DMS 273 (cell line): ENCODE results near the gene DLK2.
"Not testable (repeated sequence)": the region's sequence is repeated elsewhere in the genome, so short reads cannot be mapped to it uniquely, and the experiment has no call there.

Source experiments
- DNase-seq: peaks from one replicate; lab custom pipeline; 2025; ENCODE audit not compliant: unreplicated experiment; lab: John Stamatoyannopoulos, UW

DLK2 gene

DNA sequence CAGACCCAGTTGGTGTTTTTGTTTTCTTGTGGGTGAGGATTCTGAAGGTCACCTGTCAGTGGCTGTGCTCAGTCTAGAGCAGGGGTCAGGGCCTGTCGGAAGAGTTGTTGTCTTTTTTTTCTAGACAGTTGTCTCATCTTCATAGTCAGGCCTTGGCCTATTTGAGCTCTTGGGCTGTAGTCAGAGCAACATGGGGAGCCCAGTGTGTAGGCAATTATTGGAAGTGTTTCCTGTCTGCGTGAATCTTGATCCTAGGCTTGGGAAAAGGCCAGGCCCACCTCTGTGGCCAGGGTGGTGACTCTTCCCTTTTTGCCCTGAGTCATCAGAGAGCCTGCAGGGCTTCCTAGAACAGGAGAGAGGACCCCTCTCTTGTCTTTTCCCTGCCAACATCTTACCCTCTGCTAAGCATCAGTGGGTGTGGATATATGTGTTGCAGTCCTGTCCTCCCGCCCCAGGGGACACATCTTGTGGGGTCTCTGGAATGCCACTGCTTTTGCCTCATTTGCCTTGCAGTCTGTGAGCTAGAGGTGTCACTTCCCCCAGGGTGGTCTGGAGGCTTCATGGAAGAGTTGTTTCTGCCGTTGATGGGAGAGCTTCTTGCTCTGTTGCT is 33.4 kb upstream of the DLK2 start:
- no peak for DNase-seq

- DNase-seq, result no peak
Measured at GRCh38 chr6:43481591-43482236, 26.4 kb upstream of the DLK2 start.

DNA sequence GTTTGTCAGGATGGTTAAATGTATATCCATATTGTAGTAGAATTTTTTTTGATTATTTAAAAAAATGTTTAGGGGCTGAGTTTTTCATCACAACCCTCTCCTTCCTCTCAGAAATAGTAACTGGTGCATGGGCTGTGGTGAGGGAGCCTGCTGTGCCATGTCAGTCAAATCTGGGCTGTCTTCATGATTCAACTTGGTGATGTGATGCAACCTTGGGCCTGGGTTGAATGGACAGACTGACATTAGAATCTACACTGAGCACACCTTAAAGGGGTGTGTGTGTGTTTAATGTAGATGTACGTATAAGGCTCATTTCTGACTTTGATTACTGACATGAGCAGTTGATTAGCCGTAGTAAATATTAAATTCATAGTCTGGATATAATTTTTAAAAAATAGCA is 25.7 kb upstream of the DLK2 start:
- DNase-seq, result no peak

GRCh38 chr6:43478008-43478372 is 22.6 kb upstream of the DLK2 start:
- peak; percentile 84 for DNase-seq

DNA sequence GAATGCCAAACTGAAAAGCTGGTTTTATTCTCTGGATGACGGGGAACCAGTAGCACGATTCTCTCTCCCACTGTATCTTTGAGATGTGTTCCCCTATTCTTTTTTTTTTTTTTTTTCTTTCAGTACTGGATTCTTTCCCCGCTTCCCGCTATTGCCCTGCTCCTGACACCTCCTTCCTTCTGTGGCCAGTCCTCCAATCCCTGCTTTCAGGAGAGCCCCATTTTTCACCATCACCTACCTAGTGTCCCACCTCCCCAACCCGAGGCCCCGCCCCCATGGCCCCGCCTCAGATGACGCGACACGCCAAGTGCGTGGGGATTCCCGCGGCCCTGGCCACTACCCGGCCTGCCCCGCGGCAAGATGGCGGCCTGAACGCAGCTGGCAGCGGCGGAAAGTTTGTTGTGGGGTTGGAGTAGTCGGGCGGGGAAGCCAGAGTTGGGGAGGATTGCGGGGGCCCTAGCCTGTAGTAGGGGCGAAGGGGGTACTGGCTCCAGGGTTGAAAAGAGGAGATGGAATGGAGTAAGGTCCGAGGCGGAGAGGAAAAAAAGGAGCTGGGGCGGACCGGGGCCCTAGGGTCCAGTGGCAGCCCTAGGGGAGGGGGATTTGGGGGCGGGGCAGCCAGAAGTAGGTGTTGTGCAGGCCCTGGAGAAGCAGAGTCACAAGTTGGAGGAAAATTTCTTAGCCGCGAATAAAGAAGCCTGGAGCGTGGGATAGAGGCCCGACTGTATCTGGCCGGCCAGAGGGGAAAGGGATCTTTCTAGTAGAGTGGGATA is 22.1 kb upstream of the DLK2 start, which contains the start of gene TJAP1:
Gene TJAP1, plus strand, starts transcription at position 336 of the 773 bp plus-strand sequence. CDS start 21,432 bp downstream, outside the sequence.
- DNase-seq, result peak; percentile 95

GRCh38 chr6:43476746-43477145 is 21.4 kb upstream of the DLK2 start:
- peak; percentile 30 for DNase-seq

DNA sequence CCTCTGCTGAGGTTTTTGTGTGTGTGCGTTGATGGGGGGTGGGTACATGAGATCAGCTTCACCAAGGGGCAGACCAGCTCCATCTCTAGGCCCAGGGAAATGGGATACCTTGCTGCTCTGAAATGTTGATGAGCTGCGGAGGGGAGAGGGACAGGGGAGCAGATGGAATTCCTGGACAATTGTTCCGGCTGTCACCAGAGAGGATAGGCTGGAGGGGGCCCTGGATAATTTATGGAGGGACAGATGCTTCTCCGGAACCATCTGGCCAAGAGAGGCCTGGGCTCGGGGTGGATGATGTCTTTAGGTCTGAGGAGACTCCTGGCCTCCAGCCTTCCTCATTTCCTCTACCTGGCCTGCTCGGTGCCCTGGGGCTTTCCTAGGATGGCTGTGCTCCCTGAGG is 20.2 kb upstream of the DLK2 start:
- DNase-seq, result peak; percentile 94

- no peak for DNase-seq
Measured at GRCh38 chr6:43472515-43472914, 17.2 kb upstream of the DLK2 start.

GRCh38 chr6:43471399-43471798 is 16.1 kb upstream of the DLK2 start:
- DNase-seq, result no peak

GRCh38 chr6:43469947-43470346 is 14.6 kb upstream of the DLK2 start:
- DNase-seq, result no peak

DNA sequence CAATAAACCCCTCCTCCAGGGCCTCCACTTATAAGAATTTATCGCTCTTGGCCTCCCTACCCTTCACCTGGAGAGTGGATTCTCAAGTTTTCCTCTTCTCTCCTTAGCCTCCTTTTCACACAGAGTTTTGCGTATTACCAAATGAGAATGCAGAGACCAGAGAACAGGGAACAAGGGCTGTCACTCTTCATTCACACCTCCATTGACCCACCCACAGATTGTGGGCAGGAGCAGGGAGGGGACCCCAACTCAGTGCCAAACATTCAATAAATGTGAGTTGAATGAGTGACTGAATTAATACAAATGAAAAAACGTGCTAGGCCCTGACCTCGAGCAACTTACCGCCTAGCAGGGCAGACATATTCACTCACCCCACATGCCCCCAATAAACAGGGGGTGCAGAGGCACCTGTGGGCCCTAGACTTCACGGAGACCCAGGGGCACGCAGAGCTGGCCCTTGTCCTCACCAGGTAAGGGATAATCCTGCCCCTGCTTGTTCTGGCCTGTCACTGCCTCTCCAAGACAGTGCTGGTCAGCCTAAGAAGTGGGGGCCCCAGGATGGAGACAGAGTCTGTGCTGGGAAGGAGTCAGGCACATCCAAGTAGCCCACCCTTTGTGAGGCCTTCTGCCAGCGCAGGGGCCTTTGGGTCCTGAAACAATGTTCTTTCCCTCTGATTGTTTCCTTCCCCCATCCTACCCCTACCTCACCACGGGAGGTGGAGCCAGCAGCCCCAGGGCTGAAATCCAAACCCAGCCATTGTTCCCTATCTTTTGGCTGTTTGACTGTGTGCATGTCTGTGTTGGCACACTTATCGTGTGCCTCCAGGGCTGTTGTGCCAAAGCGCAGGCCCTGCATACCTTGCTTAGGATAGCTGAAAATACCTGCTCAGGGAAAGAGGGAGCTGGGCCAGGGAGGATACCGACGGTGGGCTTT is 13.7 kb upstream of the DLK2 start:
- no peak for DNase-seq

DNA sequence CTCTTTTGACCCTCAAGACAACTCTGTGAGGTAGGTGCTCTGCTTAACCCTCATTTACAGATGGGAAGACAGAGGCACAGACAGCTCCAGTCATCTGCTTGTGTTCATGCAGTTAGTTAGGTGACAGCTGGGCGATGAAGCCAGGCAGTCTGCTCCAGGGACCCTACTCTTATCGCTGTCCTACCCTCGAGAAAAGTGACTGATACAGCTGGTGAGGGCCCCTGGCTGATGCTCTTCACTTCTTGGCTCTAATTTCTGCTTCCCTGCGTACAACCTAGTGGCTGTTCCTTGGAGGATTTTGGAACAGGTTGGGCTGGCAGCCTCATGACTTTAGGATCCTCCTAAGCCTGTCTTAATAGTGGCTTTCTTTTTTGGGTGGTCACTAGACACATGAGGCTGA is 12.9 kb upstream of the DLK2 start:
- no peak for DNase-seq

GRCh38 chr6:43467752-43468151 is 12.4 kb upstream of the DLK2 start:
- no peak for DNase-seq

GRCh38 chr6:43467265-43467664 is 11.9 kb upstream of the DLK2 start:
- DNase-seq, result not testable (repeated sequence)

DNA sequence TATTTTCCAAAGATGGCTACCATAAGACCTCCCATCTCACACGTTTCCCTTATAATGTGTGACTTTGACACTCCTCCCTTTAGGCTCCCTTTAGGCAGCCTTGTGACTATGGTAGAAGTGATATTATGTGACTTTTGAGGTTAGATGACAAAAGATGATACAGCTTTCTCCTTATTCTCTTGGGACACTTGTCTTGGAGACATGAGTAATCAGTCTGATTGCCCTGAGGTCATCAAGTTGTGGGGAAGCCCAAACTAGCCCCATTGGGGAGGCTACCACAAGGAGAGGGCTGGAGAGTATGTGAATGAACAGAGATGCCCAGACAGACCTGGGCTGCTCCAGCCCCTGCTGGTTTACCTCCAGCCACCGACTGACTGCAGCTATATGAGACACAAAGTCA is 10.6 kb upstream of the DLK2 start:
- DNase-seq, result no peak

DNA sequence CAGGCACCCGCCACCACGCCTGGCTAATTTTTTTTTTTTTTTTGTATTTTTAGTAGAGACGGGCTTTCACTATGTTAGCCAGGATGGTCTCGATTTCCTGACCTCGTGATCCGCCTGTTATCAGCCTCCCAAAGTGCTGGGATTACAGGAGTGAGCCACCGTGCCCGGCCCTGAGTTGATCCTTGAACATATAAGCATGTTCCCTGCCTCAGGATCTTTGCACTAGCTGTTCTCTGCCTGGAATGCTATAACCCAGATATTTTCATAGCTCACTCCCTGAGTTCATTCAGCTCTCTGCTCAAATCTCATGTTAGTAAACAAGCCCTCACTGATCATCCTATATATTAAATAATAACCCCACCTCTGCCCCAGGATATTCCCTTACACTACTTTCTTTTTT is 9.0 kb upstream of the DLK2 start:
- DNase-seq, result no peak

DNA sequence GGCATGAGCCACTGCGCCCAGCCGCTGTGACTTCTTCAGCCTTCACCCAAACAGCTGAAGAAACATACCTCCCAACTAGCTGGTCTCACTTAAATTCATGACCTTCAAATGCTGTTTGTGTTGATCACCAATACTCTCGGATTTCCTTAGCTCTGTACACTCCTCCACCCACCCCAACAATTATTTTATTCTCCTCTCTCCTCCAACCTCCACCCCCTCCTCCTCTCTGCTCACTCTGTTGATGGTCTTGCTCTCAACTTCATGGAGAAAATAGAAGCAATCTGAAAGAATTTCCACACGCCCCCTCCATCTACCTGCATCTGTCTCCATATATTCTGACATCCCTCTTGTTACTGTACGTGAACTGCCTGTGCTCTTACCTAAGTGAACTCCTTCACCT is 6.6 kb upstream of the DLK2 start:
- DNase-seq, result no peak

DNA sequence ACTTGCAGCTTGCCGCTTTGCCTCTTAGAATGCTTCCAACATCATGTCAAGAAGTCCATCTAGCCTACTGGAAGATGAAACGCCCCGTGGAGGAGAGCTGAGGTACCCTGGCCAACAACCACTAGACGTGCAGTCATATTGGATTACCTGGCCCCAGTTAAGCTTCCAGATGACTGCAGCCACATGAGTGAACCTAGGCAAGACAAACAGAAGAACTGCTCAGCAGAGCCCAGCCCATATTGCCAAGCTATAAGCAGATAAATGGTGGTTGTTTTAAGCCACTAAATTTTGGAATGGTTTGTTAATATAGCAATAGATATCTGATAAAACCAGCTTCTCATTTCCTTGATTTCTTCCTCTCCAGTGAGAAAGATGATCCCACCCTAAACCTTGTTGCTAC is 4.7 kb upstream of the DLK2 start:
- no peak for DNase-seq

- DNase-seq, result no peak
Measured at GRCh38 chr6:43459535-43459934, 4.2 kb upstream of the DLK2 start.

GRCh38 chr6:43458154-43458553 is 2.8 kb upstream of the DLK2 start:
- DNase-seq, result not testable (repeated sequence)

DNA sequence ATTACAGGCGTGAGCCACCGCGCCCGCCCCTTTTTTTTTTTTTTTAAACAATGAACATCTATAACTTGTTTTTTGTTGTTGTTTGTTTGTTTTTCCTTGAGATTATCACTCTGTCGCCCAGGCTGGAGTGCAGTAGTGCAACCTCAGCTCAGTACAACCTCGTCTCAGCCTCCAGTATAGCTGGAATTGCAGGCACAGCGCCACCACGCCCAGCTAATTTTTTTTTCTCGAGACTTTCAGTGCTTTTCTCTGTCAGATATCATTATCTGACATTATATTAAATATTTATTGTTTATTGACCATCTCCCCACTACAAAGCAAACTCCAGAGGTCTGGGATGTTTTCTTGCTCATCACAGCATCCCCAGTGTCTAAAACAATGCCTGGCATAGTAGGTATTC is 2.3 kb upstream of the DLK2 start:
- no peak for DNase-seq
